HG03342 (cell line): ENCODE data around the gene PTPRN2.
"Not testable (repeated sequence)": the region's sequence is repeated elsewhere in the genome, so short reads cannot be mapped to it uniquely, and the experiment has no call there.

Experiments used
- ATAC-seq: cut with Tn5 transposase; IDR thresholded peaks from one replicate; pipeline ENCODE4 v1.9.1; 2021; ENCODE audit warnings: mild to moderate bottlenecking, moderate library complexity; ENCODE audit not compliant: unreplicated experiment

The PTPRN2 gene

GRCh38 chr7:158534598-158534997, 53.0 kb downstream of the PTPRN2 start:
- ATAC-seq = no peak

DNA sequence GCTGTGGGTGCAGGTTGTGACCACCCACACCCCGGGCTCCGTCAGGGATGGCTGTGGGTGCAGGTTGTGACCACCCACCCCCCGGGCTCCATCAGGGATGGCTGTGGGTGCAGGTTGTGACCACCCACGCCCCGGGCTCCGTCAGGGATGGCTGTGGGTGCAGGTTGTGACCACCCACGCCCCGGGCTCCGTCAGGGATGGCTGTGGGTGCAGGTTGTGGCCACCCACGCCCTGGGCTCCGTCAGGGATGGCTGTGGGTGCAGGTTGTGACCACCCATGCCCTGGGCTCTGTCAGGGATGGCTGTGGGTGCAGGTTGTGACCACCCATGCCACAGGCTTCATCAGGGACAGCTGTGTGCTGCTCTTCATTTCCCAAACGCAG, 53.5 kb downstream of the PTPRN2 start:
- ATAC-seq = not testable (repeated sequence)

GRCh38 chr7:158533386-158534133, 54.1 kb downstream of the PTPRN2 start:
- no peak for ATAC-seq

DNA sequence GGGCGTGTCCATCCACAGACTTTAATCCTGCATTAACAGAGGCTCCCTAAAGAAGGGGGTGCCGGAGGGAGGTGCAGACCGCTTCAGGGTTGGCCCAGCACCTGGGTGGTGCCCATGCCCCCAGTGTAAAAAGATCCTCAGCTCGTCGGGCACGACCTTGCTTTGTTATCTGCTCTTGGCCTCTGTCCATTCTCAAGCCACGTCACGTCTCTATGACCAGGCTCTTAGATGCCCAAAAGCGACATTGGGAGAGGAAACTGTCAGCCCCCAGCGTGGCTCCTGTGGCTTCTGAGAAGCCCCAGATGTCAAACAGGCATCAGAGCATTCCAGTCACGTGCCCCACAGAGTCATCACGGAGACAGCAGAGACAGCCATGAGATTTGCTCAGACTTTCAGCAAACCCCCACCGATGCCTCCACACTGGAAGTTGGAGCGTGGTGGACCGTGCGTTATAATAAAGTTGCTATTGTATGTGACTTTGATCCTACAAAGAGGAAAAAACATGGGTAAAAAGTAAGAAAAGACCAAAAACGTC, 55.5 kb downstream of the PTPRN2 start:
- no peak for ATAC-seq

DNA sequence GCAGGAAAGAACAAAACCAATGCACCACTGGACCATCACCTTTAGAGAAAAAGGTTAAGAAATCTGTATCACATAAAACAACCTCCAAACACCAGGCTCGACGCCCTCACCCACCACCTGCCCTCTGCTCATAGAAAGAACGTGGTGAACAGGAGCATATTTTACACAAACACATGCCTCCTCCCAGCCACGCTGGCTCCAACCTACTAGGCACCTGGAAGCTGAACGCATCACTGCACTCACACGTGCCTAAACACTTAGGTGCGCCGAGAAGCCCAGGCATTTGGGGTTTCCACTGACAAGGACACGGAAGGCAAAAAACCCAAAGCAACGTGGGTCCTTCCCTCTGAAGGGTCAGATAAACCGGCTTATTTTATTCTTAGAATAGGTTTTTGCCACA, 56.0 kb downstream of the PTPRN2 start:
- no peak for ATAC-seq

DNA sequence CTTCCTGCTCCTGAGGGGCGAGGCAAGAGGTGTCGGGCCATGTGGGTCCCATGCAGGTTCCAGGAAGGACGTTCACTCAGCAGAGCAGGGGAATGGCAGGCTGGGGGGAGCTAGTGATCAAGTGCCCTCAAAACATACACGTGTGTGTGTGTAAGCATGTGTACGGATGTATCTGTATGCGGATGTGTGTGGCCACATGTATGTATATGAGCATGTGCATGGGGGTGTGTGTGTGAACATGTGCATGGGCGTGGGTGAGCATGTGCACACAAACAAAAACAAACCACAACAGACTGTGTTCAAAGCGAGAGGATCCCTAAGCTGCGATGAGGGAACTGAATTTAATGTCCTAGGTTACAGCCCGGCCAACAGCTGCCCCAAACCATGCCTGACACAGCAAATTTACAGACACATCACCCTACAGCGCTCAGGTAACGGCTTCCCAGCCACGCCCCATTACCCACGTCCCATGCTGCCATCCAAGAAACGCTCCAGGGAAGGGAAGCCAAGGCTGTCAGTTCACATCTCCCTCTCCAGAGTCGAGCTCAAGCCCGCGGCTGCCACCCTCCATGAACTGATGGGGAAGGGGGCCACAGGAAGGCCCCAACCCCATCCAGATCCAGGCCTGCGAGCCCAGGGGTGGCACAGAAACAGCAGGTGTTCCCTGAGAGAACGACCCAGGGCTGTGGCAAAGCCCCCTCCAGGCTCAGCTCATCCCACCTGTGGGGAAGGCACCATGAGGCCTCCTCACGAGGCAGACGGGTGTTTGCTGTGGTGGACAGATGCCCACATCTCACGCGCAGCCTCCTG, 56.6 kb downstream of the PTPRN2 start:
- ATAC-seq = no peak

GRCh38 chr7:158529181-158530096, 58.2 kb downstream of the PTPRN2 start:
- ATAC-seq = no peak

GRCh38 chr7:158527915-158528502, 59.6 kb downstream of the PTPRN2 start:
- ATAC-seq = no peak

DNA sequence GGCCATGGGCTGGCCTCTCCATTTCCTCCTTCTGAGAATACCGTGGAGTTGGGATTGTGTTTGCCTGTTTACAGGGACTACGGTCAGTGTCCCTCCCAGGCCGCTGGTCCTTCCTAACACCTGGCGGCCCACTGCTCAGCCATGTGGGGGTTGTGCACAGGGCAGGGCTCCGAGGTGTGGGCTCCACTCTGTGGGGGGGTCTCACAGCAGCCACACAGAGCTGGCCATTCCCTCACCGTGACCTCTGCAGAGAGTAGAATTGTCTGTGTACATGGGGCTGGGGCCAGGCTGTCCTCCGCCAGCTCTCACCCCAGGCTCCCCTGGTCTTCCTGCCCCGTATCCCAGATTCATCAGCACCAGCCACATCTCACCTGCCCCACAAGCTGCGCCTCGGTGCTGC, 60.1 kb downstream of the PTPRN2 start:
- no peak for ATAC-seq

- ATAC-seq = no peak
Measured at GRCh38 chr7:158527038-158527437, 60.6 kb downstream of the PTPRN2 start.

GRCh38 chr7:158526531-158526930, 61.1 kb downstream of the PTPRN2 start:
- no peak for ATAC-seq

DNA sequence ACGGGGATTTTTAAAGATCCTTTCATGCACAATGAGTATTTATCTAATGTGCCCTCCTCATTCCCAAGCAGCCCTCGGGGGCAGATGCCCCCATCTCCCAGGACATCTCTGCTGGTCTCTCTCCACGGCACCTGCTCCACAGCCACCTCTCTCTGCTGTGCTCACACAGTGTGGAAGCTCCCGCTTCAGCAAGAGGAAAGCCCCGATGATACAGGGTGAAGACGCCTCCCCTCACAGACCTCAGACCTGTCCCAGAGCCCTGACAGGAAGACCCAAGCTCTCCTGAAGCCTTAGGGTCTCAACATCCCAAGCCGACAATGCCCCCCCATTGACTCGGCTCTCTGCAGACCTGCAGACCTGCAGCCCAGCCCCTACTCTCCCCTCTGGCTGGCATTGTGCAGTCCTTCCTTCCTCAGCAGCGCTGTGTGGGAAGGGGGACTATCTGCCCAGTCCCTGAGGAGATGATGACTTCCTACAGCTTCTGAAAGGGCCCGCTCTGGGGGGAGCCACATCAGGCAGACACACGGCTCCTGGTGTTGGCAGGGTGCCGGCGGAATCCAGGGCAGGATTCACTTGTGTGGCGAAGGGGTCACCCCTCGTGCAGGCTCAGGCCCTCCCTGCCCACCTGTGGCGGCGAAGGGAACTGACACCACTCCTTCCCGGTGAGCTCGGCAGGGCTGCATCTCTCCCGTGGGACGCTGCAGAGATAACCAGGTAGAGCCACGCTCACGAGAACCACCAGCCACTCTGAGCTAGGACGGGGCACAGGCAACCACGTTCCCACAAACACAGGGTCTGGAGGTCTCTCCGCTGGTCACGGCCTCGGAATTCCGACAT, 61.8 kb downstream of the PTPRN2 start:
- no peak for ATAC-seq

DNA sequence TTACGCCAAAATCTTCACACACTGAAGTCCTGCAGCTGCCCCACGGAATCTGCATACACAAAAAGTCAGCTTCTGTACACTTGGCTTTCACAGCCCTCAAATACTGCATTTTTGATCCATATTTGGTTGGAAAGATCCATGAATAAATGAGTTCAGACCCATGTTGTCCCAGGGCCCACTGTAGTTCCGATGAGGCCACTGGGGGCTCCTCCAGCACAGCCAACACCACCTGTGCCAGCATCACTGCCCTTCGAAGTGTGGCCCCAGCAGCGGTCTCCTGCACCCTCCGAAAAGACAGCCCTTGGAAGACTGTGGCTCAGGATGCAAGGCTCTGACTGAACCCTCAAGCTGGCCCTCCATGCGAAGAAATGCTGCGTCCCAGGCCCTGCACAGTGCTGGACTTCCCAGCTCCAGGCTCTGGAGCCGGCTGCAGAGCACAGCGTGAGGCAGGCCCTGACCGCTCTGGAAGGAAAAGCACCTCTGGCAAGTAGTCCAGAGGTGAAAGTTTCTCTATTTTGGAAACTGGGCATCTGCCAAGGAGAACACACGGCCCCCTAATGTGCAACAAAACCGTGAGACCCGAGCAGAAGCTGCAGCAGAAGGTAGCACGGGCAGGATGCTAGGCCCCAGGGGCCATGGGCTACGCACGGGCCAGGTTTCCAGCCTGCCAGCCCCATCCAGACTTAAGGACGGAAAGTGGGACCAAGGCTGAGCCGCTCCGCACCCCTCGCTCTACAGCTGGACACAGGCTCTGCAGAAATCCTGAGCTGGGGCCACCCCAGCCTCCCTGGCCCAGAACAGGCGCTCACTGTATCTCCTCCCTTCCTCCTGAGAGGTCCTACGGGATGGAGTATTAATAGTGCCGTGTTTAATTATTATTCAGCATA, 62.6 kb downstream of the PTPRN2 start:
- no peak for ATAC-seq

DNA sequence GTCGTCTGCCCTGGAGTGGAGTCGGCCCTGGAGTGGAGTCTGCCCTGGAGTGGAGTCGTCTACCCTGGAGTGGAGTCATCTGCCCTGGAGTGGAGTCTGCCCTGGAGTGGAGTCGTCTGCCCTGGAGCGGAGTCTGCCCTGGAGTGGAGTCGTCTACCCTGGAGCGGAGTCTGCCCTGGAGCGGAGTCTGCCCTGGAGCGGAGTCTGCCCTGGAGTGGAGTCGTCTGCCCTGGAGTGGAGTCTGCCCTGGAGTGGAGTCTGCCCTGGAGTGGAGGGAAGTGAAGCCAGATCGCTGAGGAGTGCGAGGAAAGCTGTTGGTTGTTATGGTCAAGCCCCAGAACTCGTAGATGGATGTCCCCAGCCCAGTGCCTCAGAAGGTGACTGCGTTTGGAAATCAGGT, 63.3 kb downstream of the PTPRN2 start:
- ATAC-seq = not testable (repeated sequence)

- ATAC-seq = not testable (repeated sequence)
Measured at GRCh38 chr7:158523877-158524276, 63.7 kb downstream of the PTPRN2 start.

- ATAC-seq = not testable (repeated sequence)
Measured at GRCh38 chr7:158523165-158523856, 64.3 kb downstream of the PTPRN2 start.

DNA sequence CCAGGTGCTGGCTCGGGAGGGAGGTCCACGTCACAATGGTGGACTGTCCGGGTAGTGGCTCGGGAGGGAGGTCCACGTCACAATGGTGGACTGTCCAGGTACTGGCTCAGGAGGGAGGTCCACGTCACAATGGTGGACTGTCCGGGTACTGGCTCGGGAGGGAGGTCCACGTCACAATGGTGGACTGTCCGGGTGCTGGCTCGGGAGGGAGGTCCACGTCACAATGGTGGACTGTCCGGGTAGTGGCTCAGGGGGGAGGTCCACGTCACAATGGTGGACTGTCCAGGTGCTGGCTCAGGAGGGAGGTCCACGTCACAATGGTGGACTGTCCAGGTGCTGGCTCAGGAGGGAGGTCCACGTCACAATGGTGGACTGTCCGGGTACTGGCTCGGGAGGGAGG, 65.8 kb downstream of the PTPRN2 start:
- not testable (repeated sequence) for ATAC-seq

GRCh38 chr7:158520825-158521224, 66.8 kb downstream of the PTPRN2 start:
- ATAC-seq = no peak
